GM12878 (cell line): ENCODE data around the gene IVL. TPM values are rescaled to one million over a fixed set of nuclear protein-coding genes. Genes with fewer than 3 reads are reported as not detected.

Experiments
- ATAC-seq: fragments of 200-7000 bp; cut with Tn5 transposase; 3 replicates; pipeline ENCODE4 v1.9.1; 2020; ENCODE audit warnings: mild to moderate bottlenecking, moderate library complexity
- BruUV-seq: library from RNA; stranded (reverse); fragments of 400-500 nt; replicated peaks from 2 replicates; lab custom pipeline; 2021; lab: Mats Ljungman, UMichigan
- CTCF ChIA-PET: fragments of 300-600 bp; sonication (Branson Sonifier 250); formaldehyde crosslinking; extraction: SDS; loops from one replicate; lab custom pipeline; 2021; ENCODE audit warnings: inconsistent platforms; lab: Yijun Ruan, JAX
- POLR2A ChIA-PET: fragments of 350-600 bp; formaldehyde crosslinking; extraction: SDS; loops from one replicate; lab custom pipeline; 2021; ENCODE audit warnings: inconsistent platforms; lab: Charles Lee
- RAD21 ChIA-PET: fragments of 300-600 bp; sonication (Branson Sonifier 250); formaldehyde crosslinking; loops from one replicate; lab custom pipeline; 2023; ENCODE audit warnings: antibody characterized with exemption; ENCODE audit not compliant: unreplicated experiment; lab: Charles Lee
- SMC1A ChIA-PET: fragments of 300-600 bp; sonication (Branson Sonifier 250); formaldehyde crosslinking; loops from one replicate; lab custom pipeline; 2023; ENCODE audit not compliant: unreplicated experiment, uncharacterized antibody; lab: Charles Lee
- DNase-seq: peaks from one replicate; pipeline ENCODE4 v3.0.0-alpha.2; 2011; ENCODE audit warnings: low read depth, low spot score
- FAIRE-seq: peaks from 3 replicates; lab custom pipeline; 2011; peaks lifted over from hg19 to GRCh38; lab: Jason Lieb, UNC
- H2AFZ ChIP-seq: 2 replicates; pipeline ENCODE4 v1.6.0; 2011; ENCODE audit warnings: low read depth, low read length, control low read depth; ENCODE audit not compliant: control insufficient read depth
- H3K27ac ChIP-seq: 2 replicates; pipeline ENCODE4 v1.5.1; 2011; ENCODE audit warnings: control low read depth; ENCODE audit not compliant: control insufficient read depth, insufficient read depth
- H3K27me3 ChIP-seq, 2 experiments: replicated peaks in 1 of 2; 2 replicates each; pipeline versions ENCODE4 v1.6.0 to v1.6.1; 2011; ENCODE audit warnings: low read length in 1 of 2; ENCODE audit not compliant: control insufficient read depth in 2 of 2, insufficient read depth in 2 of 2
- H3K36me3 ChIP-seq, 2 experiments: 2 replicates each; pipeline ENCODE4 v1.5.1; 2011; ENCODE audit warnings: low read length in 1 of 2; ENCODE audit not compliant: control insufficient read depth in 2 of 2, insufficient read depth in 2 of 2
- H3K4me1 ChIP-seq: 2 replicates; pipeline ENCODE4 v1.6.1; 2011; ENCODE audit warnings: mild to moderate bottlenecking, low read length, moderate library complexity, mixed read lengths; ENCODE audit not compliant: control insufficient read depth, insufficient read depth
- H3K4me2 ChIP-seq: 2 replicates; pipeline ENCODE4 v1.6.0; 2011; ENCODE audit warnings: control low read depth; ENCODE audit not compliant: control insufficient read depth, insufficient read depth
- H3K4me3 ChIP-seq: fragments of 200-600 bp; sonication (generic); 2 replicates; pipeline ENCODE4 v1.5.1; 2016
- H3K79me2 ChIP-seq: 2 replicates; pipeline ENCODE4 v1.6.0; 2011; ENCODE audit warnings: low read length; ENCODE audit not compliant: control insufficient read depth, insufficient read depth
- H3K9ac ChIP-seq: 2 replicates; pipeline ENCODE4 v1.8.0; 2011; ENCODE audit warnings: low read length, control low read depth, mixed read lengths; ENCODE audit not compliant: control insufficient read depth, insufficient read depth
- H3K9me3 ChIP-seq: replicated peaks from 3 replicates; pipeline ENCODE4 v1.5.1; 2011; ENCODE audit warnings: mild to moderate bottlenecking, low read length; ENCODE audit not compliant: control insufficient read depth, insufficient read depth
- H4K20me1 ChIP-seq: 2 replicates; pipeline ENCODE4 v1.6.0; 2011; ENCODE audit not compliant: control insufficient read depth, insufficient read depth
- BACH1 ChIP-seq: fragments of 450-650 bp; IDR thresholded peaks from 2 replicates; pipeline ENCODE4 v1.6.1; 2017; ENCODE audit warnings: mild to moderate bottlenecking, borderline replicate concordance
- BRCA1 ChIP-seq: IDR thresholded peaks from 2 replicates; pipeline ENCODE4 v1.6.1; 2011; ENCODE audit warnings: low read depth, low read length, improper control_type of control experiment
- EED ChIP-seq: sonication (generic); IDR thresholded peaks from 2 replicates; pipeline ENCODE4 v1.6.1; 2016; ENCODE audit warnings: antibody characterized with exemption, low read depth
- EZH2 ChIP-seq: IDR thresholded peaks from 2 replicates; pipeline ENCODE4 v1.6.1; 2012; ENCODE audit warnings: low read depth, mild to moderate bottlenecking, control low read depth, inconsistent platforms, low read length, borderline replicate concordance; ENCODE audit not compliant: control insufficient read depth
- PBX3 ChIP-seq: IDR thresholded peaks from 2 replicates; pipeline ENCODE4 v1.6.1; 2011; ENCODE audit warnings: mild to moderate bottlenecking, low read depth, low read length, moderate library complexity; ENCODE audit not compliant: insufficient replicate concordance
- POLR2AphosphoS5 ChIP-seq: IDR thresholded peaks from 2 replicates; pipeline ENCODE4 v1.6.1; 2011; ENCODE audit warnings: mild to moderate bottlenecking, low read length, inconsistent platforms
- PRDM15 ChIP-seq: fragments of 450-650 bp; formaldehyde crosslinking; IDR thresholded peaks from 2 replicates; pipeline ENCODE4 v1.4.0; 2020; ENCODE audit warnings: mild to moderate bottlenecking, moderate library complexity
- WGBS: methylation state at CpG from one replicate; pipeline ENCODE4 v1.1.6; 2016; ENCODE audit warnings: low lambda C conversion rate; ENCODE audit not compliant: insufficient replicate concordance, insufficient coverage; ENCODE audit errors: missing lambda C conversion rate; 5-methylcytosine and 5-hydroxymethylcytosine counted together
- in situ Hi-C: fragments of 300-500 bp; cut with MboI; formaldehyde crosslinking; loops from 9 replicates; pipeline ENCODE4 v1.14.3; 2018; ENCODE audit warnings: mixed read lengths
- intact Hi-C: fragments of 100-400 bp; cut with micrococcal nuclease; formaldehyde crosslinking; loops from one replicate; pipeline ENCODE4 v1.14.2; 2022; ENCODE audit not compliant: unreplicated experiment
- polyA plus RNA-seq, 11 experiments: library from polyadenylated mRNA; depleted of rRNA in 4 of 11; unstranded in 6 of 11; stranded (reverse) in 5 of 11; fragments of >200 nt; fragmentation: Nextera tagmentation in 4 of 11; fragmentation: Illumina TruSeq in 1 of 11; extraction: Ambion mirVana in 4 of 11; extraction: Trizol in 1 of 11; gene quantifications; 1 replicate in 1 of 11; 2 replicates in 10 of 11; pipeline versions ENCODE4 v1.2.1 to v1.2.3, GENCODE V29; 2011 to 2016; ENCODE audit warnings: inconsistent platforms in 2 of 11, missing spikeins in 2 of 11, low read depth in 1 of 11
- total RNA-seq, 4 experiments: library from RNA; depleted of rRNA in 3 of 4; stranded (reverse); fragments of >200 nt in 3 of 4; fragmentation: Illumina TruSeq in 1 of 4; extraction: Trizol in 1 of 4; gene quantifications; 2 replicates each; pipeline versions ENCODE4 v1.2.1 to v1.2.3, GENCODE V29; 2013 to 2021

The IVL gene
- total and polyA plus RNA-seq, 10 of the 15 experiments (the other 5 are each of a cell fraction or from before 2014, with no cell fraction given): 1.4 to 20.3 (median 13.4) TPM

- TF ChIP-seq PRDM15 (no peak), PBX3 (no peak), BACH1 (no peak), EZH2 (no peak), EED (no peak)
Observed at GRCh38 chr1:152909206-152909605, 860 bp downstream of the IVL start (continued).

- RAD21 ChIA-PET: interaction anchor here (0.9 to 2.7 kb wide), 4 partner anchors 12 to 42 kb away, joined by 3 to 8 read pairs (median 5); no protein-coding TSS in a partner anchor
- H2AFZ ChIP-seq: no peak overlapping the region
- FAIRE-seq (no peak), DNase-seq (no peak), ATAC-seq (no peak)
- no peak overlapping the region for H3K4me2 ChIP-seq
- H4K20me1 ChIP-seq: no peaks in the 10 kb centered on the region
- no peak overlapping the region for H3K9ac ChIP-seq
- intact Hi-C loops (no loop called here), in situ Hi-C loops (no loop called here)
- no peak for TF ChIP-seq BRCA1
- TF ChIP-seq POLR2AphosphoS5: no peak
- H3K9me3 ChIP-seq: no peaks in the 10 kb centered on the region
- POLR2A ChIA-PET: interaction anchor here (0.6 to 1.2 kb wide), 3 partner anchors 9 to 33 kb away, joined by 3 to 5 read pairs (median 3); no protein-coding TSS in a partner anchor
- 45% methylated on average over 1 of the region's 1 CpG for WGBS
- H3K4me1 ChIP-seq: peaks cover 9% of the 10 kb centered on the region
- H3K27me3 ChIP-seq: no peaks in the 10 kb centered on the region
- H3K79me2 ChIP-seq: no peaks in the 10 kb centered on the region
- SMC1A ChIA-PET: interaction anchor here (1.0 to 4.0 kb wide), 5 partner anchors 10 to 54 kb away, joined by 3 to 14 read pairs (median 4); no protein-coding TSS in a partner anchor
- no TSS peak for BruUV-seq
- H3K4me3 ChIP-seq: no peak overlapping the region
- CTCF ChIA-PET: interaction anchor here (0.6 to 7.6 kb wide), 7 partner anchors 12 to 315 kb away, joined by 3 to 45 read pairs (median 4); partner anchors contain the start of gene SMCP
- H3K27ac ChIP-seq: no peak overlapping the region
- no peaks in the 10 kb centered on the region for H3K36me3 ChIP-seq
Observed at GRCh38 chr1:152912471-152912870, 4.1 kb downstream of the IVL start.
